Hippocampal formation (tissue), 2 donors: ENCODE data around the gene TMED1.

Experiments used
- DNase-seq, 2 donors: peaks; one replicate each; lab custom pipeline; 2025; lab: John Stamatoyannopoulos, UW

TMED1 gene

DNA sequence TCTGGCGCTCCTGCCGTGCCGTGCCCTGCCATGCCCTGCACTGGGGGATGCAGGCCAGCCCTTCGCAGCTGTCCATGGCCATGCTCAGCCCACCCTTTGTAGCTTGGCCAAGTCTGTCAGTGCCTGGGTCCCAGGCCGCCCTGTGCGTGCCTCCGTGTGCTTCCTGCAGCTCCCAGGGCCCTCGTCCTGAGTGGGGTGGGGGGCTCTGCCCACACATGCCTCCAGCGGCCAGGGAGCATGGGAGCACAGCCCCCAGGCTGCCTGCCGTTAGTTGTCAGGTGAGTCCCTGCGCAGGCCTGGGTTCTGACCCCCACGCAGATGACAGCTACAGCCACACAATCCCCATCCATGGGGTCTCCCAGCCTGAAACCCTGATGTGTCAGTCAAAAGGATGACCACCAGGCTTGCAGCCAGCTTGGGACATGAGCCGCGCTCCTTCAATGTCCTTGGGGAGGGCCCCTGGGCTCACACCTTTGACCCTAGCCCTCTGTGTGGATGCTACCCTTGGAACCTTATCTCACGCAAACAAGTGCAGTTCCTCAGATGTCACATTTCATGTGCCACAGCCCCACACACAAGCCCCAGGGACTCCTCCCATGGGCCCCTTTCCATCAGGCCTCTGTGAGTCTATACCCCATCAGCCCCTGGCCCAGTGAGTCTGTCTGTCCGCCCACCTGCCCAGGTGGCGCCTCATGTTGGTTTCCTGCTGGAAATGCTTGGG is 24.5 kb downstream of the TMED1 start:
- DNase-seq, result no peak

DNA sequence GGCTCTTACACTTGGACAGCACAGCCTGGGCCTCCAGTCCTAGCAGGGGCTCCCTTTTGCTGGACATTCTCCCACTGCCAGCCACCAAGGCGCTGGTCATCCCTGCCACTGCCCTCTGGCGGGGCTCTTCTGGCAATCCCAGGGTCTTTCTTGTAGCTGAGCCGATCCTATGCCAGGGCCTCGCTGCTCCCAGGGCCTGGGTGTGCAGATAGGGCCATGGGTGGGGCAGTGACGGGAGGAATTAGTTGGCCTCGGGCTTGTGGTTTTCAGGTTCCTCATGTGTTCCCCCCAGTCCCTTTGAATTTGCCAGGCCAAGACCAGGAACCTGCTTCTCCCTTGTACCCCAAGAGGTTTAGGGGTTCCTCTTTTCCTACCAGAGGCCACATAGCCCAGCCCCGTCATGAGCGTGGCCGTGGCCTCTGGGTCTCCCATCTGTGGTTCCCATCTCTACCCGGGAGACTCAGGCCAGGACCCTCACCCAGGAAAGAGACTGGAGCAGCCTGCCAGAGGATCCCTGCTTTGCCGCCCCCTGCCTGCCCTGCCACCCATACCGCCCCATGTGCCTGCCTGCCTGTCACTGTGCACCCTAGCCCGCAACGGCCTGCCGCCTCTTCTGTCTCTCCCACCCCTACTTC is 26.2 kb downstream of the TMED1 start:
- DNase-seq, result no peak

DNA sequence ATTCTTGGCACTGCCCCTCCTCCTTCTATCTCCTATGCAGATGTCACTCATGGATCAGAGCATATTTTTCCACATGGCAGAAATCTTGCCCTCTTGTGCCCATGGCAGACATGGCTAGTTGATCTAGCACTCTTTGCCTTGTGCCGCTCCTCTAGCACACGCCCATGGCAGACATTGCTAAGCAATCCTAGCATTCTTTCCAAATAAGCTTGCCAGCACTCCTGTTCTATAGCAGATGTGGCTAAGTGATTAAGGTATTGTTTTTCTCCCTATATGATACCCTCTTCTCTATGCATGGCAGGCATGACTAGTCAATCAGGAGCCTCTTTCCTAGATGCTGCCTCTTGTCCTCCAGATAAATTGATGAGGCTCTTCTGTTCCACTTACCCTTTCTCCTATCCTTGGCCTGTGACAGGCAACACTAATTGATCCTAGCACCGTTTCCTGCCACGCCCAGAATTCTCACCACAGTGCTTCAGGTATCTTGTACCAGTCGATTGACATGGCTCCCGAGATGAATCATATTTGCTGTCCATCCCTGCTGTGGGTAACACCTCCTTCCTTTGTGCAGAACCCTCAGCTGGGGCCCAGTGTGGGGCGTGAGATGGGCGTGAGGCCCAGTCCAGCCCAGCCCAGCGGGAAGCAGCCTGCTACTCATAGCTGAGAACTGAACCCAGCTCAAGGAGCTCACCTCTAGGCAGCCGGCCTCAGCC is 26.9 kb downstream of the TMED1 start:
- DNase-seq, result no peak

DNA sequence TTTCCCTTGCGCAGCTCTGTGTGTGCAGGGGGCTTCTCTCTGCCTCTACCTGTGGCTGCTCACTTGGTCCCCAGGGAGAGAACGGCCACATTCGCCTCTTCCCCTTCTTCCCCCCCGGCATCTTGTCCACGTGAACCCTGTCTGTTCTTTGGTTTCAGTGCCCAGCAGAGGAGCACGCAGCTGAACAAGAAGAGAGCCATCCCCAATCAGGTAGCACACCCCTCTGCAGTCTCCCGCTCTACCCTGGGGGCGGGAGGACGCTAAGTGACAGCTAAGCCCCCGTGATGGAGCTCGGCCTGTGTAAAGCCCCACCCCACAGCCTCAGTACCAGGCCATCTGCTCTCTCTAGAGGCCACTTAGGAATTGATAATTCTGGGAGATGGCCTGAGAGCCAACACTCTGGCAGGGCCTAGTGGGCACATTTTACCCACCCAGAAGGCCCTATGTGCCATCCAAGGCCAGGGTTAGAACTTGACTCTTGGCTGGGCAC is 30.2 kb downstream of the TMED1 start:
- DNase-seq, result peak in 1 of 2 donors; percentile 15

DNA sequence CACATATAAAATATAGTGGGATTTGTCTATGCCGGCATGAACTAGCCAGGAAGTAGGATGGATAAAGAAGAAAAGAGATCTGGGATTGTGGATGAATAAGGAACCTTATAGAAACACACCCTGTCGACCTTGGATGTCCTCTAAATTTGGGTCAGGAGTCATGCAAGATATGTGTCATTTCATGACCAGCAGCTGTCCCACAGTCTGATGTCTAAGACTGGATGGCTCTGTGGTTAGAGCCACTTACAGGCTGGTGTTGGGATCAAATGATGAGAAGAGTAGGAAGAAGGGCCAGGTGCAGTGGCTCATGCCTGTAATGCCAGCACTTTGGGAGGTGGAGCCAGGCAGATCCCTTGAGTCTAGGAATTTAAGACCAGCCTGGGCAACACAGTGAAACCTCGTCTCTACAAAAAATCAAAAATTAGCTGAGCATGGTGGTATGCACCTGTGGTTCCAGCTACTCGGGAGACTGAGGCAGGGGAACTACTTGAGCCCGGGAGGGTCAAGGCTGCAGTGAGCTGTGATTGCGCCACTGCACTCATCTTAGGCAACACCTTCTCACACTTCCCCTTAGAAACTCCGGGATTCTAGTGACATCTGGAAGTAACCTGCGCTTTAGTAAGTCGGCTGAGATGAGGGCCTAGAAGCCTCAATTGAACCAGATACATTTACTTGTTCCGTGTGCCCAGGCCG is 30.8 kb downstream of the TMED1 start:
- no peak for DNase-seq

DNA sequence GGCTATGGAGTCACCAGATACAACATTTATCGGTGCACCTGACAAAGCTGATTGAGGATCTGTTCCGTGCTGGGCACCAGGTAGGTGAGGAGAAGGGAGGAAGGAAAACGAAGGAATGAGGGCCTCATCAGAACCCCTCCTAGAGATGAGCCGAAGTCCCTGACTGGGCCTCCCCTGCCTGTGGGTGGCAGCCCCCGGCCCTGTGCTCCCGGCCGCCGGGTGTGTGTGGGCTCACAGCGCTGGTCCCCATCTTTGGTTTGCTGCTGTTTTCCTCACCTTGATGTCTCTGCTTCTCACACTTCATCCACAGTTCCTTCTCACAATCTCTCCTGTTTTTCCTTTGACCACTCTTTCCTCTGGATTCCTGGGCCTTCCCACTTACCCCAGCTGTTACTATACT is 32.8 kb downstream of the TMED1 start:
- no peak for DNase-seq

DNA sequence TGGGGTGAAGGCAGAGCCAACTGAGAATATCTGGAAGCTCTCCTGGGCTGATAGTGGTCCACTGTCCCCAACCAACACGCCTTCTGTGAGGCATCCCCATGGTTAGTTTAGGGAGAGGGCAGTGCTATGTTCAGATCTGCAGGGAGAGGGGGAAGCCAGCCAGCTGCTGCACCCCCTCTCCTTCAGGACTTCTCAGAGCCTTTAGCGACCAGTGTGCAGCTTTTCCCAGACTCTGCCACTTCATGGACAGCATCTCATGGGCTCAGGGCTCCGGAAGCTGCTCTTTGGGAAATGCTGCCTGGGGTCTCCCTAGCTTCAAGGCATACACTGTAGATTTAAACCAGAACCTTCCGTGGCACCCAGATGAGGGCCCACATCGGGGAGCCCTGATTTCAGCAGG is 33.5 kb downstream of the TMED1 start:
- no peak for DNase-seq

DNA sequence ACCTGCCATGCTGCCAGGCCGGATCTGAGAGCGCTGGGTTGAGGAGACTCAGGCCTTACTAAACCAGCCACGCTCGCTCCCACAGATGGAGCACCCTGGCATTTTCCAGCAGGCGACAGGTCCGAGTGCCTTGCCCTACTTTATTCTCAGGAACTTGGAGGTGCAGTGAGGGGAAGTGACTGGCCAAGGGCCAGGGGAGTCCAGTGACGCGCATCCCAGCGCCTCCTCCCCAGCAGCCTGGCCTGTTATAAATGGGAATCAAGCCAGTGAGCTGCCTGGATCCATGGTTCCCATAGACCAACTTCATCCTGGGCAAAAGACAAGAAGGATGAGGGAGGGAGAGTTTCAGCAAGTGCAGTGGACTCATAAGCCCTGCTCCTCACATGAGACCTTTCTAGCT is 35.5 kb downstream of the TMED1 start:
- DNase-seq, result peak in 1 of 2 donors; percentile 8

DNA sequence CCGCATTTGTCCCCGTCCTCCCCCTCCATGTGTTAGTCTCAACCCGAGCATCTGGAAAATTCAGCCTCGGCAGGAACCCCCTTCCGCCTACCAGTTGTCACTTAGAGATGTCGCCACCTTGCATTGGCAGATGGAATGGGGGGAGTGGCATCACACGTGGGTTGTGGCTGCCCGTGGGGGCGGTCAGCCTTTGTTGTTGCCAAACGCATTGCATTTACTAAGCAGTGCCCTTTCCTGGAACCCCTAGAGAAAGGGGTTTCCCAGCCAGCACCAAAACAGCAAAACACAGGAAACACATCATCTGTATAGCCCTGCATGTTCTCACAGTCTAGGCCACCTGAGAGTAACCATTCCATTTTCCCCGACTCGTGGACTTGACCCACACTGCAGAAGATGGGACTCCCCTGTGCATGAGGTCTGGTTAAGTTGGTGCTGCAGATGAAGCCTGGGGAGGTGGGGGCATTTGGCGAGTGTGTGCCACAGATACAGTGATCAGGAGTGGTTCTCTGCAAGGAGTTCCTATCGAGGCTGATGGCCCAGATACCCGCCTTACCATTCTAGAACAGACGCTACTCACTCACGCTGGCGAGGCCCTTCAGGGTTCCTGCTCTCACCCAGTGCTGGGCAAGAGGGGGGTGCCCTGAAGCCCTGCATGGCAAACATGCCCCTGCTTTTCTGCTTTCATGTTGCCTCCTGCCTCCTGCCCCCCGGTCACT is 38.3 kb downstream of the TMED1 start:
- DNase-seq, result no peak

DNA sequence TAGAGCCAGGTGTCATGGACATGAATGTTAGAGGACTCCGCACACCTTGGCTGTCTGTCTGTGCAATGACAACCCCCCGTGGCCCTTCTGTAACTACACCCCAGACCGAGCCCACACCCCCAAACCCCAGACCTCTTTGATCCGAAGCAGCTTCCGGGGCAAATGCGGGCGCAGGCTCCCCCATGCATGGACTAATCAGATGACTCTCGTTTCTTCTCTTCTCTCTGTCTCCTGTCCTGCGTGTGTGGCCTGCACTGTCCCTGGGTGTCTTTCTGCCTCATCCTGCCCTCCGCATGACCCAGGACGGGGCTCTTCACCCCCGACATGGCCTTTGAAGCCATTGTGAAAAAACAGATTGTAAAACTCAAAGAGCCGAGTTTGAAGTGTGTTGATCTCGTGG is 38.9 kb downstream of the TMED1 start:
- no peak for DNase-seq

DNA sequence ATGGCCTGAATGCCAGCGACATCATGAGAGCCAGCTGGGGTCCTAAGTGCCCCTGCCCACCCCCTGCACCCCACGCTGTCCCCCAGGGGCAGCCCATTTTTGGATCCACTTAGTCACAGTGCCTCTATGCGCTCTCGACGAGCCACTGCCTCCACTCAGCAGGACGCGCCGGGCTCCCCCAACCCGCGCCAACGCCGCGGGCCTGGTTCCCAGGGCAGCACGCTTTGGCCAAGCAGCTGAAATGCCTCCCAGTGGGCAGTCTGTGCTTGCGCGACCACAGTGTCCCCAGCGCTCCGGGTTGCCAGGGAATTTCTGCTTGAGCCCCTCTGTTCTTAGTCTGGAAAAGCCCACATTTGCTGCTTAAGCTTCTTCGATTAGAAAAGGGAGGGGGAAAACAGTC is 39.4 kb downstream of the TMED1 start:
- peak in 1 of 2 donors; percentile 31 for DNase-seq

DNA sequence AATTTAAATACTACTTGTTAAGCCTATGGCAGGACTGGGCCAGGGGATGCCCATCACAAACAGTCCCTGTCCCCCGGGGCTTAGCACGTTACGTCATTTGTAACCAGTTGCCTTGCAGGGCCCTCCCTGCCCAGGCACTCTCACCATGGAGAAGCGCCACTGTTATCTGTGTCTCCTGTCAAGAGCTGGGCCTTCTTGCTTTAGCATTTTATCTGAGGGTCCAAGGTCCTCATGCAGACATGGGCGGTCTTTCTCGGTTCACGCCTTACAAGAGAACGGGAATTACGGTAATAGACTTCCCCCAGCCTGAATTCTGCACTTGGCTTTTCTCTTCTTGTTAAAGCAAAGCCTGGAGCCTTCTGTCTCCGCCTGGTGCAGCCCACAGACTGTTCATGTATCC is 46.1 kb downstream of the TMED1 start:
- DNase-seq, result no peak

DNA sequence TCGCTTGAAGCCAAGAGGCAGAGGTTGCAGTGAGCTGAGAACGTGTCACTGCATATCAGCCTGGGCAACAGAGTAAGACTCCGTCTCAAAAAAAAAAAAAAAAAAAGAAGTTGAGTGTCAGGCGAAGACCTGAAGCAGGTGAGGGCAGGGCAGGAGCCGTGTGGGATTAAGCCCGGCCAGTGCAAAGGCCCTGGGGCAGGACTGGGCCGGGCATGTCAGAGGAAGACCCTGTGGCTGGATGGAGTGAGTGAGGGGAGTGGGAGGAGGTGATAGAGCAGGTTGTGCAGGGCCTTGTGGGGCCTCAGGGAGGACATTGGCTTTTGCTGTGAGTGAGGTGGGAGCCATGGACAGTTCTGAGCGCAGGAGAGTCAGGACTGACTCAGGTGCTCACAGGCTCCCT is 47.9 kb downstream of the TMED1 start:
- DNase-seq, result no peak

DNA sequence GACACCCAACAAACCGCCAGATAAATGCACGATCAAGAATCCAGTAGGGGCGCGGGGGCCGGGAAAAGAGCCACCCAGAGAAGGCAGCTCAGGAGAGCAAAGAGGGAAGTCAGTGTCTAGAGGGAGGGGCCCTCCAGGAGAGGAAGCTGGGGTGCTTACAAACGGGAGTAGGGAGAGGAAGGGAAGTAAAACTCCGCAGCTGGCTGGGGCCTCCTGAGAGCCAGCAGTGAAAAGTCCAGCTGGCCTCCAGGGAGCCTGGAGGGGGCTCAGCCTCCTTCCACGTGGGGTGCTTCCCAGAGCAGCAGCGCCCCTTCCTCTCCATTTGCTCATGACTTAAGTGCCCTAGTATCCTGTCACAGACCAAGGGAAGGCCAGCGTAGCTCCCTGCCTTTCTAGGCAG is 51.8 kb downstream of the TMED1 start:
- DNase-seq, result peak; percentile 5 to 26

DNA sequence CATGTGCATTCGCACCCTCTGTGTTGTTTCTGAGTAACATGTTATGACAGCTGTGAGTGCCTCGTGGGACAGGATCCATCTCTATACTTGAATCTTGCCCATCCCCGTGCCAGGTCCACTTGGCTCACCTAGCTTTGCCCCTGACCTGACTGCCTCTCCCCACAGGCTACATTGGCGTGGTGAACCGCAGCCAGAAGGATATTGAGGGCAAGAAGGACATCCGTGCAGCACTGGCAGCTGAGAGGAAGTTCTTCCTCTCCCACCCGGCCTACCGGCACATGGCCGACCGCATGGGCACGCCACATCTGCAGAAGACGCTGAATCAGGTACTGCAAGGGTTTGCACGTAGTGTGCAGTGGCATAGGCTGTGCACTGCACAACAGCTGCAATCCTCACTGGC is 53.2 kb downstream of the TMED1 start:
- DNase-seq, result no peak
